Endothelial cell (in vitro differentiated cells): ENCODE measurements around the gene ADM. TPM values are rescaled to one million over a fixed set of nuclear protein-coding genes. Genes with fewer than 3 reads are reported as not detected.

Experiments
- DNase-seq: peaks from one replicate; pipeline ENCODE4 v3.0.0; 2021; ENCODE audit warnings: low spot score
- H3K27ac Mint-ChIP-seq: one replicate; pipeline ENCODE4 v1.8.0; 2021; ENCODE audit warnings: mixed read lengths, inconsistent platforms; ENCODE audit not compliant: unreplicated experiment
- H3K27me3 Mint-ChIP-seq: one replicate; pipeline ENCODE4 v1.8.0; 2021; ENCODE audit warnings: mild to moderate bottlenecking, moderate library complexity, mixed read lengths, inconsistent platforms; ENCODE audit not compliant: unreplicated experiment
- H3K36me3 Mint-ChIP-seq: one replicate; pipeline ENCODE4 v1.8.0; 2021; ENCODE audit warnings: mild to moderate bottlenecking, low read depth, mixed read lengths, inconsistent platforms; ENCODE audit not compliant: unreplicated experiment
- H3K4me1 Mint-ChIP-seq: one replicate; pipeline ENCODE4 v1.8.0; 2021; ENCODE audit warnings: mild to moderate bottlenecking, mixed read lengths, inconsistent platforms; ENCODE audit not compliant: unreplicated experiment
- H3K4me3 Mint-ChIP-seq: one replicate; pipeline ENCODE4 v1.8.0; 2021; ENCODE audit warnings: mild to moderate bottlenecking, mixed read lengths, inconsistent platforms; ENCODE audit not compliant: unreplicated experiment
- H3K9me3 Mint-ChIP-seq: one replicate; pipeline ENCODE4 v1.8.0; 2021; ENCODE audit warnings: mixed read lengths, inconsistent platforms; ENCODE audit not compliant: unreplicated experiment
- total RNA-seq: library from RNA; stranded (reverse); fragmentation: NEBNext Ultra II Directional; extraction: Animal tissue kit (Norgen Biotek cat#: 25700); gene quantifications from one replicate; pipeline ENCODE4 v1.2.1, GENCODE V29; 2021; ENCODE audit not compliant: unreplicated experiment
- TF ChIP-seq, protein P1 (sequence below): fragments of 200-600 bp; sonication (generic); IDR thresholded peaks from one replicate; pipeline ENCODE4 v1.5.0; 2021; ENCODE audit warnings: antibody characterized with exemption; ENCODE audit not compliant: unreplicated experiment

Gene ADM
- total RNA-seq, 1 donor from 2014 or later, result 78.3 TPM

- H3K9me3 Mint-ChIP-seq, result no peaks in the 10 kb centered on the region
- DNase-seq, result peak; percentile 26
- peaks cover 21% of the 10 kb centered on the region for H3K27me3 Mint-ChIP-seq
- peak overlapping the region; percentile 95 for H3K4me3 Mint-ChIP-seq
- peaks cover 18% of the 10 kb centered on the region for H3K36me3 Mint-ChIP-seq
- peaks cover 36% of the 10 kb centered on the region for H3K4me1 Mint-ChIP-seq
- TF ChIP-seq, protein P1, sequence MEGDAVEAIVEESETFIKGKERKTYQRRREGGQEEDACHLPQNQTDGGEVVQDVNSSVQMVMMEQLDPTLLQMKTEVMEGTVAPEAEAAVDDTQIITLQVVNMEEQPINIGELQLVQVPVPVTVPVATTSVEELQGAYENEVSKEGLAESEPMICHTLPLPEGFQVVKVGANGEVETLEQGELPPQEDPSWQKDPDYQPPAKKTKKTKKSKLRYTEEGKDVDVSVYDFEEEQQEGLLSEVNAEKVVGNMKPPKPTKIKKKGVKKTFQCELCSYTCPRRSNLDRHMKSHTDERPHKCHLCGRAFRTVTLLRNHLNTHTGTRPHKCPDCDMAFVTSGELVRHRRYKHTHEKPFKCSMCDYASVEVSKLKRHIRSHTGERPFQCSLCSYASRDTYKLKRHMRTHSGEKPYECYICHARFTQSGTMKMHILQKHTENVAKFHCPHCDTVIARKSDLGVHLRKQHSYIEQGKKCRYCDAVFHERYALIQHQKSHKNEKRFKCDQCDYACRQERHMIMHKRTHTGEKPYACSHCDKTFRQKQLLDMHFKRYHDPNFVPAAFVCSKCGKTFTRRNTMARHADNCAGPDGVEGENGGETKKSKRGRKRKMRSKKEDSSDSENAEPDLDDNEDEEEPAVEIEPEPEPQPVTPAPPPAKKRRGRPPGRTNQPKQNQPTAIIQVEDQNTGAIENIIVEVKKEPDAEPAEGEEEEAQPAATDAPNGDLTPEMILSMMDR, result no peak
- peak overlapping the region; percentile 90 for H3K27ac Mint-ChIP-seq
Measured at GRCh38 chr11:10305964-10306918, 1.4 kb downstream of the ADM start.

DNA sequence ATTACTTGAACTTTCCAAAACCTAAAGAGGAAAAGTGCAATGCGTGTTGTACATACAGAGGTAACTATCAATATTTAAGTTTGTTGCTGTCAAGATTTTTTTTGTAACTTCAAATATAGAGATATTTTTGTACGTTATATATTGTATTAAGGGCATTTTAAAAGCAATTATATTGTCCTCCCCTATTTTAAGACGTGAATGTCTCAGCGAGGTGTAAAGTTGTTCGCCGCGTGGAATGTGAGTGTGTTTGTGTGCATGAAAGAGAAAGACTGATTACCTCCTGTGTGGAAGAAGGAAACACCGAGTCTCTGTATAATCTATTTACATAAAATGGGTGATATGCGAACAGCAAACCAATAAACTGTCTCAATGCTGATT is 2.1 kb downstream of the ADM start:
- no peak for DNase-seq
- peaks cover 18% of the 10 kb centered on the region for H3K36me3 Mint-ChIP-seq
- H3K9me3 Mint-ChIP-seq, result no peaks in the 10 kb centered on the region
- H3K27me3 Mint-ChIP-seq, result peaks cover 21% of the 10 kb centered on the region
- H3K27ac Mint-ChIP-seq, result peak overlapping the region; percentile 90
- TF ChIP-seq, protein P1, result no peak
- peaks cover 34% of the 10 kb centered on the region for H3K4me1 Mint-ChIP-seq
- H3K4me3 Mint-ChIP-seq, result peak overlapping the region; percentile 95

DNA sequence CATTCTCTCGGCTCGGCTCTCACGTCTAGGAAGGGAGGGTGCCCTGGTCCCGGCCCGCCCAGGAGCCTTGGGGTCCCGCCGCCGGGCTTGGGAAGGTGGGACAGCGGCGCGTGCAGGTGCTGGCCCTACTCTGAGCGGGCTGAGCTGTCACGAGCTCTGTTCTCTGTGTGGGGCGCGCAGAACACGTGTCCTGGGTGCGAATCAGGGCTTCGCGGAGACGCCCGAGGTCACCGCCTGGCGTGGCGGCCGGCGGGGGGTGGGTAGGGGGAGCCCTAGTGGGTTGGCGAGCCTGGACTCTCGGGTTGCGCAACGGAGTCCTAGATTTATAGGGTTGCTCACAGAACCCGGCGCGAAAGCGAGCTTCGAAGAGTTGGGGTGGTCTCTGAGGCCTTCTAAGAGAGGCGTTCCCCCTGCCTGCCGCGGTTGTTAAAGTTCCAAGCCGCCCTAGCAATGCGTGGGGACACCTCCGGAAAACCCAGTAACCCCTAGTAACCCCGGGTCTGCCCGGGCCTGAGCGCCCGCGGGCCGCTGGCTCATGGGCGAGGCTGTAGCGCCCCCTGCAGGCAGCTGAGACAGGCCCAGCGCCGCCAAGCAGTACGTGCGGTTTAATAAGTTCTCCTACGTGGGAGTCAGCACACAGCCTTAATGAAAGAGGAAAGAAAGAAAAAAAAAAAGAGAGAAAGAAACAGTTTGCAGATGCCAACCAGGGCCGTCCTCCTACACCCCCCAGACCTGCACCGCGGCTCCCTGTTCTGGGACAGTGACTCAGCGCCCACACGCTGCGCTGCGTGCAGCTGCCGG is 2.7 kb downstream of the ADM start:
- DNase-seq, result peak; percentile 86
- H3K9me3 Mint-ChIP-seq, result no peaks in the 10 kb centered on the region
- TF ChIP-seq, protein P1, result peak; percentile 99
- H3K36me3 Mint-ChIP-seq, result peaks cover 18% of the 10 kb centered on the region
- H3K27ac Mint-ChIP-seq, result peak overlapping the region; percentile 98
- peak overlapping the region; percentile 95 for H3K4me3 Mint-ChIP-seq
- peaks cover 20% of the 10 kb centered on the region for H3K27me3 Mint-ChIP-seq
- H3K4me1 Mint-ChIP-seq, result peaks cover 31% of the 10 kb centered on the region

- Mint-ChIP-seq H3K36me3 (peaks cover 18% of the 10 kb centered on the region), H3K27ac (peak overlapping the region; percentile 98)
- TF ChIP-seq, protein P1, result no peak
Measured at GRCh38 chr11:10308201-10308954, 3.5 kb downstream of the ADM start.

More at GRCh38 chr11:10308201-10308954, 3.5 kb downstream of the ADM start:
- Mint-ChIP-seq H3K4me1 (peaks cover 26% of the 10 kb centered on the region), H3K9me3 (no peaks in the 10 kb centered on the region), H3K27me3 (peaks cover 15% of the 10 kb centered on the region), H3K4me3 (peak overlapping the region; percentile 95)
- no peak for DNase-seq
